Measurements from ENCODE around the gene RASAL2.

GRCh38 chr1:178344513-178345091 is 250.7 kb downstream of the RASAL2 start:
- TF ChIP-seq ZNF384 (IDR thresholded peaks at IDR 0.05) (no peak), FOXM1 (IDR thresholded peaks at IDR 0.05; ENCODE audit: borderline replicate concordance) (no peak), ELF4 (IDR thresholded peaks at IDR 0.05) (no peak), TARDBP (IDR thresholded peaks at IDR 0.05) (no peak), FOXK2 (IDR thresholded peaks at IDR 0.05) (no peak), SP1 (IDR thresholded peaks at IDR 0.05) (no peak), NFRKB (IDR thresholded peaks at IDR 0.05) (no peak), BHLHE40 (IDR thresholded peaks at IDR 0.05; ENCODE audit: borderline replicate concordance) (no peak), SUZ12 (IDR thresholded peaks at IDR 0.05) (no peak), HDGF (IDR thresholded peaks at IDR 0.05; ENCODE audit: borderline replicate concordance) (no peak), PKNOX1 (IDR thresholded peaks at IDR 0.05) (no peak)

Data from HEK293T (cell line).